ENCODE measurements around the gene KIF26B.
"Not testable (repeated sequence)": the region's sequence is repeated elsewhere in the genome, so short reads cannot be mapped to it uniquely, and the experiment has no call there.

KIF26B gene

DNA sequence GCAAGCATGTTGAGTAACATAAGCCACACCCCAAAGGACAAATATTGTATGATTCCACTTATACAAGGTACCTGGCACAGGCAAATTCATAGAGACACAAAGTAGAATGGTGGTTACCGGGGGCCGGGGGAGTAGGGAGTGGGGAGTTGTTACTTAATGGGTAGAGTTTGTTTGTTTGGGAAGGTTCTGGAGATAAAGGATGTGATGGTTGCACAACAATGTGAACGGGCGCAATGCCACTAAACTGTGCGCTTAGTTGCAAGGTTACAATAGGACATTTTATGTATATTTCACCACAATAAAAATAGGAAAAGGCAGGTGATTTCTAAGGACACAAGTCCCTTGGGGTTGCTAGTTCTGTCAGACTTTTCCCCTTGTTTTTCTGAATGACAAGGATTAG is 516.6 kb downstream of the KIF26B start:
- no peak for DNase-seq

DNA sequence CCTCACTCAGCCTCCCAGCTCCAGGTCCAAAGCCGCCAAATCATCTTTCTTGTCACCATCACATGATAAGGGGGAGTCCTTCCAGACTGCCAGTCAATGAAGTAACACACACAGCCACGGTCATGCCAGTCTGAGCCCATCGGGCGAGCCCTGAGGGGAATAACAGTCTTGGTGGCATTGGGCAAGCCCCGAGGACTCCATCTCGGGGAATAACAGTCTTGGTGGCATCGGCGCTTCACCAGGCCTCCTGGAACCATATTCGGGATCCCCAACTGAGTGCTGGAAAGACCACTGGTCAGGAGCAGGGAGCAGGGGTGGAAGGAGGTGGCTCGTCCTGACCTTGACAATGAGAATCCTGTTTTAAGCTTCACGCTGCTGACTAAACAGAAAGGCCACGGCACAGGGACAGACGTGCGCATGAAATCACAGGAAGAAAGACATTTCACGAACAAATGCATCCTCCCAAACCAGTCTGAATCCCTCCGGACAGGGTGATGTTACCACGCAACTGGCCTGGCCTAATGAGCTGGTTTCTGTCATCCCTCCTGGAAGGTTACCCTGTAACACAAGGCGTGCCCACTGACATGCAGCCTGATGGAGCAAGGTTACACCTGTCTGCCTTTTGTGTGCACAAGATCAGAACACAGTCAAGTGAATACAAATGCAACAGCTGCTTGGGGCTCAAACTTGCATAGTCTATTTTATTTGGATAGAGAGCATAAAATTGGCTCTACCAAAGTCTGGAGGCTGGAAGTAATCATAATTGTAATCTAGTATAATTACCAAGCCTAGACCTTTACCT is 517.4 kb downstream of the KIF26B start:
- no peak for DNase-seq

DNA sequence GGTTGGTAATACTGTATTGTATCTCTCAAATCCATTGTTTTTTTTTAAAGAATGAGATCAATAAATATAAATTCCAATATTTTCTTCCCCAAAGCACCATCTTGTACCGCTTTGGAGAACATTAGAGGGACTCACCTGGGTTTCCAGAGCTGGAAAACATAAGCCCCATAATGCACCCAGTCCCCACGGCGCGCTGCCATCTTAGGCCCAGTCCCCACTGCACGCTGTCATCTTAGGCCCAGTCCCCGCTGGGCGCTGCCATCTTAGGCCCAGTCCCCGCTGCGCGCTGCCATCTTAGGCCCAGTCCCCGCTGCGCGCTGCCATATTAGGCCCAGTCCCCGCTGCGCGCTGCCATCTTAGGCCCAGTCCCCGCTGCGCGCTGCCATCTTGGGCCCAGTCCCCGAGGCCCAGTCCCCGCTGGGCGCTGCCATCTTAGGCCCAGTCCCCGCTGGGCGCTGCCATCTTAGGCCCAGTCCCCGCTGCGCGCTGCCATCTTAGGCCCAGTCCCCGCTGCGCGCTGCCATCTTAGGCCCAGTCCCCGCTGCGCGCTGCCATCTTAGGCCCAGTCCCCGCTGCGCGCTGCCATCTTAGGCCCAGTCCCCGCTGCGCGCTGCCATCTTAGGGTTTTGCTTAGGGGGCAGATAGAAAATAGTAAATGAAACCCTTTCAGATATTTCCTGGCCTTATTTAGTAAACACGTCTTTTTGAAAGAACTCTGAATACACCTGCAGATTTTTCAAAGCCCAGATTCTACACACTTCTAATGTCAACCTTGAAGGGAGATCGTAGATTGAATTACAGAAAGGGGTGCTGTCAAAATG is 518.3 kb downstream of the KIF26B start:
- DNase-seq: not testable (repeated sequence)

DNA sequence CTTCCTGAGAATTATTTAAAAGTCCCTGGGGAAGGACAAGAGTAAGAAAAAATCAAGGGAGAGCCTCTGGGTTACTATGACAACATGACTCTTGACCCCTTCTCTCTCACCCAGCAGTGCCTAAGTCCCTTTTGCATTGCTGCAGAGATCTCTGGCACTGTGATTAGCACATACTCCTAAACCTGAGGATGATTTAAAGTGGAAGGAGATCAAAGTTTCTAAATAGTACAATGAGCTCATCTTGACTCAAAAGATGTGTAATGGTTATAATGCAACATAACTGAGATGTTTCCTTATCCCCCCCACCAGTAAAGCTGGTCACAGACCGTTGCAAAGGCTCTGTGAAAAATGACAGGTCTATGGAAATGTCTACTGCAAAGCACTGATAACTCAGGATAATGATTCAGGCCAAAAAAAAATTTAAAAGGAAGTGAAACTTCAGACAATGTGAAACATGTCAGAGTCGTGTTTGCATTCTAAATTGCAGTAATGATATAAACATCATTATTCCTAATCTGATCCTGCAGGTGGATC is 519.2 kb downstream of the KIF26B start:
- no peak for DNase-seq

DNA sequence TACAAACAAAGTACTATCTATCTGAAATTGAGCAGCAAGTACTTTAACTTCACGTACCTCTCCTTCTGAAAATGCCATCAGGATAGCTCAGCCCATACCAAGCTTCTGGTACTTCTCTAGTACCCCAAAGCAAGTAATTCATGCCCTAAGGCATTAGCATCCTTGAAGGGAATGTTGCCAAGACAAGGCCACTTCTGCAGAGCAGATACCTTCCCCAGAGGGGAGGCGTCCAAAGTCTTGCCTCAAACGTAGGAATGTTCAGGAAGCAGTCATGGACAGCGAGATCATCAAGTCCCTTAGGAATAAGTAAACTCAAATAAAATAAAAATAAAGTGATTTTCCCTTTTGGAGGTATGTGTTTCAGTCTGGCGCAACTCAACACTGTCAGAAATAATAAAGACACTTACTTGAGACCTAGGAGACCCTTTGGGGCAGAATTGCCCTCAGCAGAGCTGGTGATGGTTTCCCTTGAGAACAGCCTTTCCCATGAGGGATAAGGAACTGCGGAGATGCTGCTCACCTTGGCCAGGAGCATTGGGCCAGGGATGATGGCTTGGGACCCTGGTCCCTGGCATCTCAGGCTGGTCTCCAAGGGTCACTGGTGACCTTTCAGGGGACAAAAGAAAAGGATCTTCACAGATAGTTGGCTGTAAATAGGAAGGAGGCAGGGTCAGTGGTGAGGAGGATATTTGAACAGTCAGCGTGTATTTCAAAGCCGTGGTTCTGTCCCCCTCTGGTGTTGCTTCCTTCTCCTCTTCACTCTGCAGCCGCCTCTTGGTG is 522.9 kb downstream of the KIF26B start:
- no peak for DNase-seq

DNA sequence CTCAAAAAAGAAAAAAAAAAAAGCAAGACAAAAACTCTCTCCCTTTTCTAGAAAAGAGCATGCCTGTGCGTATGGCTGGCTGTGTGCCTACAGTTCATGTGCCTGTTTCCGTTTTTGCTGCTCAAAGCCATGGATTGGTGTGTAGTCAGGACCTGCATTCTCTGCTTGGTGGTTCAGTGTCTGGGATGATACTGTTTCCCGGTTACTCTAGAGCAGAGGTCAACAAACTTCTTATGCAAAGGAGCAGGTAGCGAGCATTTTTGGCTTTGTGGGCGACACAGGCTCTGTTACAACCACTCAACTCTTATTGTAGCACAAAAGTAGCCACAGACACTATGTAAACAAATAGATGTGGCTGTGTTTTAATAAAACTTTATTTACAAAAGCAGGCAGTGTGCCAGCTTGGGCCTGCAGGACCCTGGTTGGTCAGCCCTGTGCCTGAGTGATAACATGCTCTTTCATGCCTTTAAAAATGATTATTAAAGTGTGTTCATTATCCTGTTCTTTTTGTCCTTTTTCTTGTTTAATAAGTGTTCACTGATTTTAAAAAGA is 524.2 kb downstream of the KIF26B start:
- DNase-seq: no peak

DNA sequence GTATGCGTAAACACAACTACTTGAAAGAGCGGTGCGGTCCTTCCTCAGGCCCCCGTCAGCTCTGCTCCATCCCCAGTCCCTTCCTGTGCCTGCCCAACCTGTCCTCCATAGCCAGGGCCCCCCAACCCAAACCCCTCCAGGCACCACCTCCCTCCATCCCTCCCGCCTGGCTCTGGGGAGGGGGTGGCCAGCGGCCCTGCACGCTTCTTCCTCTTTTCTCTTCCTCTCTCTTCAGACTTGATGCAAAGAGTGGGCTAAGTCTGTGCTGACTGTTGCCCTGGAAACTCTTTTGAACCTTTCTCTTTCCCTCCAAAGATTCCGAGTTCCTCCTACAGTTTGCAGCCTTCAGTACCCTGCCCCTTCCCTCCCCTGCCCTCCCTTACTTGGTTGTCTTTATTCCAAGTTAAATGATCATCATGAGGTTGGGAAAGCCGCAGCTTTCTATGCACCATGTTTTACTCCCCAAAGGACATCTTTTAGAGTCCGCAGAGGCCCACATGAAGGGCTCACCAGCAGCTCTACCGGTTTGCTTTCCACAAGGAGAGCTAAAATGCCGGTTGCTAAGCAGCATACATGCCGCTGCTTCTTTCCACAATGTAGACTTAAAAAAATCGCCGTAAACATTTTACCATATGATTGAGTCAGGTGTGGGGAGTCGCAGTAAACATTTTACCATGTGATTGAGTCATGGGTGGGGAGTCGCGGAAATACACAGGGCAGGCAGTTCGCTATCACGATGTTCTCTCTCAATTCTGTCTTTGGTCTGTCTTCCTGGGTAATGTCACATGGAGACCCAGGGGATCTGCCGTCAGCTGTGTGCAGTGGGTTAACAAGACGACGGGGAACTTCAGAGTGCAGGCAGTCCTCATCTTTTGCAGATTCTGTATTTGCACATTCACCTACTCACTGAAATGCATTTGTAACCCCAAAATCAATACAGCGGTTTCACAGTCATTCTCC is 525.3 kb downstream of the KIF26B start:
- no peak for DNase-seq

DNA sequence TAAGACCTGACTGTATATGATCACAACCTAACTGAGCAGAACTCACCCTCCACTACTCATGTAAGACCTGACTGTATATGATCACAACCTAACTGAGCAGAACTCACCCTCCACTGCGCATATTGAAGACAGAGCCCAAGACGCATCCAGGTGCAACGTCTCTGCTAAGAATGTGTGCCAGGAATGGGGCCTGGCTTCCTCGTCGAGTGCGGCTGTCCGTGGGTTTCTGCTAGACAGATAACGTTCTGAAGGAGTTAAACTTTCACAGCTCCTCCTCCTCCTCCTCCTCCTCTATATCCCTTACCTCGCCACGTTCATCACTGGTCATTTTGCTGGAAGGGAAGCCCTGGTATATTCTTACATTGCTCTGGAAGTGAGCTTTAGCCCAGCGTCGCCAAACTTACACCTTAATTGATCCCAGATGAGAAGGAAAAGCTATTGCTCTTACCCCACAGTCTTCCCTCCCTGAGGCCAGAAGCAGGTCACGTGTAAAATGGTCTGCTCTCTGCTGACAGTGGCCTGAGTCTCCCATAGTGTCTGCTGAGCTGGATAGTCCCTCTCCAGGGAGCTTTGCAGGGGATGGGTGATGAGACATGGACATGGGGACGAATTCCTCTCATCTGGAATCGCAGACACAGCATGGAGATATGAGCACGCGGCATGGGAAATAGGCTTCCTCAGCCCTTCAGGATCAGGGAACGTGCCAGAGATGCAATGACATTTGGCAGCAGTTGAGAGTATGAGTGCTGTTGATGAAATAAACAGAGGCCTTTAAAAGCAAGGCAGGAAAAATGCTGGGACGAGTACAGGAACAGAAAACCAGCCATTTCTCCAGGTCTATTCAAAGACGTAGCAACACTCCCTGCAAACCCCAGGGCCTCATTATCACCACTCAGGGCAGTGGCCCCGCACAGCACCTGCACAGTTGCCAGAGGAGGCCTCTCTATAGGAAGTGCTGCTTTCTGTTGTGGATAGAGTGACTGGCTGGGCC is 528.1 kb downstream of the KIF26B start:
- DNase-seq: no peak

DNA sequence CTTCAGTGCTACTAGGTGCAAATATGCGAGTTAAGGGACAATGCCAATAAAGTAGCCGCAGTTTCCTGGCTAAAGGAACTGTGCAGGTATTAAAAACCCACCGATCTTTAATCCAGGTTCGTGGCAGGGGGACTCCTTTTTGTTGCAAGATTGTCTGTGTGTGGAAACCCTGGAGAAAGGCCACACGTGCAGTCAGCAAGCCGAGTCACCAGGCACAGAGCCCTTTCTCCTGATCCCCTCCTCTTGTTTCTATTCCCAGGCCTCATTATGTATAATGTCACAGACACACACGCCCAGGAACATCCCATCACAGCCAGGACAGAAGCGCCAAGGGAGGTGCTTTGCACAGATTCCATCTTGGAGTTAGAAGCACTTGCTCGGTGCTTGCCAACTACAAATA is 528.9 kb downstream of the KIF26B start:
- no peak for DNase-seq

DNA sequence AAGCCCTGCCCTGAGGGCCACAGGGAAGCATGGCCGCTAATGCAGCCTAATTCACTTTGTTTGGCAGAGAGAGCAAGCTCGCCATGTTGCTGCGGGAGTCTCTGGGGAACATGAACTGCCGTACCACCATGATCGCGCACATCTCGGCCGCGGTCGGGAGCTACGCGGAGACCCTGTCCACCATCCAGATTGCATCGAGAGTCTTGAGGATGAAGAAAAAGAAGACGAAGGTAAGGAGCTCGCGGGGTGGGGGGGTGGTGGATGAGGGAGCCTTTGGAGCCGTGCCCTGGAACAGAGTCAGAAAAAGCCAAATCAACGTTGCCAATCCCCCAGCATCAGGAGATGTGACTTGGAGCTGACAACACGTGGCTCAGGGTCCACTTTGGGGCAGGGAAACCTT is 529.4 kb downstream of the KIF26B start:
- no peak for DNase-seq

DNA sequence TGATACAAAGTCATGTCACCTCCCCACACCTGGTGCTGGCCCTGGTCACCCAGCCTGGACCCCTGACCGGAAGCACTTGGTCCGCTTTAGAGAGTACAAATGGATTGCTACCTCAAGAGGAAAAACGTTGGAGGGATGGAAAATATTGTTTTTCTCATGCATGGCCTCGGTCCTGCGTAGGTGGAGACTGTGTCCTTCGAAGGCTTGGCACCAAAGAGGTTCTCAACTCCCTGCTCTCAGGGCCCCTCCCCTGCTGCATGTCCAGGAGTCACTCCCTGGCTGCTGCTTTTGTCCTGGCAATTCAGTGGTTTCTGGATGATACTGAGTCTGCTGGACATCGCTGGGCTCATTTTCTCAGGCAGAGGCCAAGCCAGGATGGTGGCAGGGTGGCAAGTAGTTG is 529.8 kb downstream of the KIF26B start:
- DNase-seq: no peak

DNA sequence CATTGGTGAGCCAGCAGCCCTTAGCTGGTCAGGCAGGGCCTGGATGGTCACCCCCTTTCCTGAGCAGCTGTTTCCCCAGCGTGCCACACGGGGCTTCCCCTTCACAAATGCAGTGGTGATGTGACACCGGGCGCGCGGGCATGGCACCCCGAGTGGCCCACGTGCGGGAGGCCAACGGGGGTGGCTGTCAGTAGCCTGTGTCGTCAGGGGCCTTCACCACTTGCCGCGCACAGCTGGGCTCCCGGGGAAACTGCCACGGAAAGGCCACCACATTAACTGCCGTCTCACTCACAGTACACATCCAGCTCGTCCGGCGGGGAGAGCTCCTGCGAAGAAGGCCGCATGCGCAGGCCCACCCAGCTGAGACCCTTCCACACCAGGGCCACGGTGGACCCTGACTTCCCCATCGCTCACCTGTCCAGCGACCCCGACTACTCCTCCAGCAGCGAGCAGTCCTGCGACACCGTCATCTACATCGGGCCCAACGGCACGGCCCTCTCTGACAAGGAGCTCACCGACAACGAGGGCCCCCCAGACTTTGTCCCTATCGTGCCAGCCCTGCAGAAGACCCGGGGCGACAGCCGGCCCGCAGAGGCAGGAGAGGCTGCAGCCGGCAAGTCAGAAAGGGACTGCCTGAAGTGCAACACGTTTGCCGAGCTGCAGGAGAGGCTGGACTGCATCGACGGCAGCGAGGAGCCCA is 530.5 kb downstream of the KIF26B start:
- no peak for DNase-seq

DNA sequence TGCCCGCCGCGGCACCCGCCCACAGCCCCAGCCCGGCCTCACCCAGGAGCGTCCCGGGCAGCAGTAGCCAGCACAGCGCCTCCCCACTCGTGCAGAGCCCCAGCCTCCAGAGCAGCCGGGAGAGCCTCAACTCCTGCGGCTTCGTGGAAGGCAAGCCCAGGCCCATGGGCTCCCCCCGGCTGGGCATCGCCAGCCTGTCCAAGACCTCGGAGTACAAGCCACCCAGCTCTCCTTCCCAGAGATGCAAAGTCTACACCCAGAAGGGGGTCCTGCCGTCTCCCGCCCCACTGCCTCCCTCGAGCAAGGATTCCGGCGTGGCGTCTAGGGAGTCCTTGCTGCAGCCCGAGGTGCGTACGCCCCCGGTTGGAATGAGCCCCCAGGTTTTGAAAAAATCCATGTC is 531.2 kb downstream of the KIF26B start:
- DNase-seq: no peak

DNA sequence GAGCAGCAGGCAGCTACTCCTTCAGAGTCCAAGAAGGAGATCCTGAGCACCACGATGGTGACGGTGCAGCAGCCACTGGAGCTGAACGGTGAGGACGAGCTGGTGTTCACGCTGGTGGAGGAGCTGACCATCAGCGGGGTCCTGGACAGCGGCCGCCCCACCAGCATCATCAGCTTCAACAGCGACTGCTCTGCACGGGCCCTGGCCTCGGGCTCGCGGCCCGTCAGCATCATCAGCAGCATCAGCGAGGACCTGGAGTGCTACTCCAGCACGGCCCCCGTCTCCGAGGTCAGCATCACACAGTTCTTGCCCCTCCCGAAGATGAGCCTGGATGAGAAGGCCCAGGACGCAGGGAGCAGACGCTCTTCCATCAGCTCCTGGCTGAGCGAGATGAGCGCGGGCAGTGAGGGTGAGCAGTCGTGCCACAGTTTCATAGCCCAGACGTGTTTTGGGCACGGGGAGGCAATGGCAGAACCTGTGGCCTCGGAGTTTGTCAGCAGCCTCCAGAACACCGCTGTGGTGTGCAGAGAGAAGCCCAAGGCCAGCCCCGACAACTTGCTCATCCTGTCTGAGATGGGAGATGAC is 531.8 kb downstream of the KIF26B start:
- no peak for DNase-seq

DNA sequence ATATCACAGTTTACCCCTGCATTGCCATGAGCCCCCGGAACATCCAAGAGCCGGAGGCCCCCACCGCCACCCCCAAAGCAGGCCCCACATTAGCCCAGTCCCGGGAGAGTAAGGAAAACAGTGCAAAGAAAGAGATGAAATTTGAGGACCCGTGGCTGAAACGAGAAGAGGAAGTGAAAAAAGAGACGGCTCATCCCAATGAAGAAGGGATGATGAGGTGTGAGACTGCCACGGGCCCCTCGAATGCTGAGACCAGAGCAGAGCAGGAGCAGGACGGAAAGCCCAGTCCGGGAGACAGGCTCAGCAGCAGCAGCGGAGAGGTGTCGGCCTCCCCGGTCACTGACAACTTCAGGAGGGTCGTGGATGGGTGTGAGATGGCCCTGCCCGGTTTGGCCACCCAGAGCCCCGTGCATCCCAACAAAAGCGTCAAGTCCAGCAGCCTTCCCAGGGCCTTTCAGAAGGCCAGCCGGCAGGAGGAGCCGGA is 532.4 kb downstream of the KIF26B start:
- DNase-seq: no peak

DNA sequence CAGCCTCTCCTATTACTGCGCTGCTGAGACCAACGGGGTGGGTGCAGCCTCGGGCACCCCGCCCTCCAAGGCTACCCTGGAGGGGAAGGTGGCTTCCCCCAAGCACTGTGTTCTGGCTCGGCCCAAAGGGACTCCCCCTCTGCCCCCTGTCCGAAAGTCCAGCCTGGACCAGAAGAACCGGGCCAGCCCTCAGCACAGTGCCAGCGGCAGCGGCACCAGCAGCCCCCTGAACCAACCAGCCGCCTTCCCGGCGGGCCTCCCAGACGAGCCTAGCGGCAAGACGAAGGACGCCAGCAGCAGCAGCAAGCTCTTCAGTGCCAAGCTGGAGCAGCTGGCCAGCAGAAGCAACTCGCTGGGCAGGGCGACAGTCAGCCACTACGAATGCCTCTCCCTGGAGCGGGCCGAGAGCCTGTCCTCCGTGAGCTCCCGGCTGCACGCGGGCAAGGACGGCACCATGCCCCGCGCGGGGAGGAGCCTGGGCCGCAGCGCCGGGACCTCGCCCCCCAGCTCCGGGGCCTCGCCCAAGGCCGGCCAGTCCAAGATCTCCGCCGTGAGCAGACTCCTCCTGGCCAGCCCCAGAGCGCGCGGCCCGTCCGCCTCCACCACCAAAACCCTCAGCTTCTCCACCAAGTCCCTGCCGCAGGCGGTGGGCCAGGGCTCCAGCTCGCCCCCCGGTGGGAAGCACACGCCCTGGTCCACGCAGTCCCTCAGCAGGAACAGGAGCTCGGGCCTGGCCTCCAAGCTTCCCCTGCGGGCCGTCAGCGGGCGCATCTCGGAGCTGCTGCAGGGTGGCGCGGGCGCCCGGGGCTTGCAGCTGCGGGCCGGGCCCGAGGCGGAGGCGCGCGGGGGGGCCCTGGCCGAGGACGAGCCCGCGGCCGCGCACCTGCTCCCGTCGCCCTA is 533.1 kb downstream of the KIF26B start:
- no peak for DNase-seq

DNA sequence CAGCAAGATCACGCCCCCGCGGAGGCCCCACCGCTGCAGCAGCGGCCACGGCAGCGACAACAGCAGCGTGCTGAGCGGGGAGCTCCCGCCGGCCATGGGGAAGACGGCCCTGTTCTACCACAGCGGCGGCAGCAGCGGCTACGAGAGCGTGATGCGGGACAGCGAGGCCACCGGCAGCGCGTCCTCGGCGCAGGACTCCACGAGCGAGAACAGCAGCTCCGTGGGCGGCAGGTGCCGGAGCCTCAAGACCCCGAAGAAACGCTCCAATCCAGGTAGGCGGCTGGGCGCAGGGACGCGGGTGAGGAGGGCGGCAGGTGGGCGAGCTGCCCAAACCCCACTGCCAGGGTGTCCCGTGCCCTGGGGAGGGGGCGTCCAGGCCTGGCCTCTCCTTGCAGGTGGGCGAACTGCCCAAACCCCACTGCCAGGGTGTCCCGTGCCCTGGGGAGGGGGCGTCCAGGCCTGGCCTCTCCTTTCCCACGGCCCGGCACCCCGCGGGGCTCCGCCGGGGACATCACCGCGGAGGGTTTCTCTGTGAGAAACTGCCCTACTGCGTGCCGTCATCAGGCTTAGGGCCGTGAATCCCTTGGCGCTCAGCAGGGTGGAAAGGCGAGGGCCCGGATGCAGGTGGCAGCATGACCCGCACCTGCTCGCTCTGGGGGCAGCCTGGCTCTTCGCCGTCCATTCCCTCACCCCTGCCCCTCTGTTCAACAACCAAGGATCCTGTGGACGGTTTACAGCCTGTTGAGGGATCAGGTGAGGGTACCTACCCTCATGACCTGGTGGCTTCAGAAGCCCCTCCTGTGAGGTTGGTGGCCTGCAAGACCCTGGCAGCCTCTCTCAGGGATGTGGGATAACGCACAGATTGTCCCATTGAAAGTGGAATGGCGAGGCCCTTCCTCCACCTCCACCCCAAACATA is 534.0 kb downstream of the KIF26B start:
- DNase-seq: no peak
